Transverse colon (tissue), 4 donors: ENCODE results near the gene TNFRSF18. TPM values are rescaled to one million over a fixed set of nuclear protein-coding genes. Genes with fewer than 3 reads are reported as not detected.

ENCODE experiments used
- DNase-seq: peaks from one replicate; pipeline ENCODE4 v3.0.0-alpha.2; 2019
- H3K27ac ChIP-seq, 4 donors: fragments of 200-600 bp; sonication (generic); 2 replicates each; pipeline ENCODE4 v1.5.1; 2016 to 2018; ENCODE audit warnings: inconsistent platforms in 4 of 4
- H3K27me3 ChIP-seq: fragments of 200-600 bp; sonication (generic); 2 replicates; pipeline ENCODE4 v1.5.1; 2017; ENCODE audit warnings: inconsistent platforms
- H3K36me3 ChIP-seq, 4 donors: fragments of 200-600 bp; sonication (generic); 2 replicates each; pipeline ENCODE4 v1.5.1; 2017 to 2019; ENCODE audit warnings: inconsistent platforms in 4 of 4
- H3K4me1 ChIP-seq, 4 donors: fragments of 200-600 bp; sonication (generic); 2 replicates each; pipeline ENCODE4 v1.5.1; 2017 to 2020; ENCODE audit warnings: inconsistent platforms in 4 of 4
- H3K4me3 ChIP-seq, 4 donors: fragments of 200-600 bp; sonication (generic); 1 replicate in 1 of 4; 2 replicates in 3 of 4; pipeline versions ENCODE4 v1.5.1 to v1.6.1; 2017 to 2019; ENCODE audit warnings: inconsistent platforms in 4 of 4
- H3K9me3 ChIP-seq, 2 donors: fragments of 200-600 bp; sonication (generic); 2 replicates each; pipeline ENCODE4 v1.5.1; 2017 to 2019; ENCODE audit warnings: inconsistent platforms in 2 of 2
- CTCF ChIP-seq, 5 experiments: fragments of 200-600 bp in 3 of 5; fragments of 450-650 bp in 2 of 5; sonication (generic) in 3 of 5; IDR thresholded peaks; 1 replicate in 2 of 5; 2 replicates in 3 of 5; pipeline ENCODE4 v1.5.1; 2016 to 2017; ENCODE audit warnings: antibody characterized with exemption in 5 of 5, inconsistent platforms in 3 of 5, mild to moderate bottlenecking in 2 of 5, moderate library complexity in 1 of 5
- EP300 ChIP-seq: sonication (generic); formaldehyde crosslinking; IDR thresholded peaks from one replicate; pipeline ENCODE4 v1.6.1; 2017; ENCODE audit warnings: antibody characterized with exemption, low read depth
- POLR2A ChIP-seq: fragments of 450-650 bp; IDR thresholded peaks from one replicate; pipeline ENCODE4 v1.6.1; 2016; ENCODE audit warnings: antibody characterized with exemption, mild to moderate bottlenecking, moderate library complexity
- POLR2AphosphoS5 ChIP-seq, 3 donors: sonication (generic); formaldehyde crosslinking; IDR thresholded peaks; one replicate each; pipeline ENCODE4 v1.6.1; 2016; ENCODE audit warnings: antibody characterized with exemption in 3 of 3
- WGBS, 2 donors: methylation state at CpG; one replicate each; pipeline ENCODE4 v1.1.5; 2018; ENCODE audit warnings: low coverage in 1 of 2; 5-methylcytosine and 5-hydroxymethylcytosine counted together
- in situ Hi-C, 4 donors: fragments of 200-750 bp; cut with MboI; loops; one replicate each; pipeline versions ENCODE4 v1.15.0 to v1.15.1; 2017; ENCODE audit warnings: low sequenced_read_pairs in 3 of 4, low pct_ligation_motif_present in 1 of 4, low pct_unique_long_range_greater_than_20kb in 1 of 4
- intact Hi-C: fragments of 100-400 bp; cut with DNase I; formaldehyde crosslinking; loops from one replicate; pipeline ENCODE4 v1.15.1; 2023; ENCODE audit warnings: low total_unique reads
- total RNA-seq, 4 donors: library from RNA; depleted of rRNA; stranded (reverse); fragments of >200 nt; gene quantifications; one replicate each; pipeline ENCODE4 v1.1.0, GENCODE V29; 2016

The TNFRSF18 gene
- total RNA-seq, 4 donors from 2014 or later, result 3.3 to 7.9 TPM; not detected in 2

- intact Hi-C loops (no loop called here), in situ Hi-C loops (no loop called here)
- 31% methylated on average over 11 of the region's 34 CpGs; no CpG with 5 or more reads in 1 of the 2 donors for WGBS, 2 donors
- Histone ChIP-seq H3K4me3 (no peak overlapping the region), H3K27ac (no peak overlapping the region), H3K36me3 (no peaks in the 10 kb centered on the region), H3K27me3 (peaks cover 52% of the 10 kb centered on the region), H3K9me3 (no peaks in the 10 kb centered on the region), H3K4me1 (peaks cover 8 to 31% (median 28%) of the 10 kb centered on the region in 4 donors)
- DNase-seq, result no peak
- TF ChIP-seq EP300 (no peak), POLR2A (no peak), POLR2AphosphoS5 (IDR thresholded peaks at IDR 0.05) (no peak), CTCF (IDR thresholded peaks at IDR 0.05) (no peak)
Observed at GRCh38 chr1:1236945-1237873, 30.8 kb upstream of the TNFRSF18 start.

GRCh38 chr1:1236176-1236763 is 29.9 kb upstream of the TNFRSF18 start:
- no peak overlapping the region for H3K27ac ChIP-seq
- peaks cover 8 to 31% (median 28%) of the 10 kb centered on the region in 4 donors for H3K4me1 ChIP-seq
- no peak overlapping the region for H3K4me3 ChIP-seq
- H3K9me3 ChIP-seq, result no peaks in the 10 kb centered on the region
- no peaks in the 10 kb centered on the region for H3K36me3 ChIP-seq
- peaks cover 49% of the 10 kb centered on the region for H3K27me3 ChIP-seq
- in situ Hi-C loops (no loop called here), intact Hi-C loops (no loop called here)
- WGBS, 2 donors, result 63% methylated on average over 15 of the region's 22 CpGs; no CpG with 5 or more reads in 1 of the 2 donors
- DNase-seq, result no peak
- TF ChIP-seq CTCF (IDR thresholded peaks at IDR 0.05), result no peak
- TF ChIP-seq EP300, result no peak
- no peak for TF ChIP-seq POLR2AphosphoS5 (IDR thresholded peaks at IDR 0.05)
- TF ChIP-seq POLR2A, result no peak

- H3K36me3 ChIP-seq, result no peaks in the 10 kb centered on the region
- H3K27me3 ChIP-seq, result peaks cover 41% of the 10 kb centered on the region
- WGBS, 2 donors, result 87% methylated on average over 26 of the region's 27 CpGs; no CpG with 5 or more reads in 1 of the 2 donors
- TF ChIP-seq EP300, result no peak
- TF ChIP-seq CTCF (IDR thresholded peaks at IDR 0.05), result no peak
- no peak for TF ChIP-seq POLR2AphosphoS5 (IDR thresholded peaks at IDR 0.05)
- TF ChIP-seq POLR2A, result no peak
- in situ Hi-C loops, result no loop called here
- no peak for DNase-seq
- no peak overlapping the region for H3K27ac ChIP-seq
- H3K4me1 ChIP-seq, result peaks cover 15 to 40% (median 37%) of the 10 kb centered on the region in 4 donors
- no peaks in the 10 kb centered on the region for H3K9me3 ChIP-seq
- intact Hi-C loops, result no loop called here
- no peak overlapping the region for H3K4me3 ChIP-seq
Observed at GRCh38 chr1:1235016-1235744, 28.8 kb upstream of the TNFRSF18 start.

- Histone ChIP-seq H3K4me3 (no peak overlapping the region), H3K27ac (no peak overlapping the region), H3K27me3 (peaks cover 32% of the 10 kb centered on the region), H3K36me3 (no peaks in the 10 kb centered on the region), H3K4me1 (peaks cover 24 to 49% (median 46%) of the 10 kb centered on the region in 4 donors), H3K9me3 (no peaks in the 10 kb centered on the region)
- in situ Hi-C loops, result no loop called here
- TF ChIP-seq POLR2A (no peak), EP300 (no peak), CTCF (IDR thresholded peaks at IDR 0.05) (no peak), POLR2AphosphoS5 (IDR thresholded peaks at IDR 0.05) (no peak)
- 95% methylated on average over 4 to 28 of the region's 28 CpGs for WGBS, 2 donors
- DNase-seq, result no peak
- intact Hi-C loops, result no loop called here
Observed at GRCh38 chr1:1234180-1234808, 27.9 kb upstream of the TNFRSF18 start.
